Left lung (tissue), 10 donors: ENCODE data around the gene PCDHGA12. TPM values are rescaled to one million over a fixed set of nuclear protein-coding genes. Genes with fewer than 3 reads are reported as not detected.
"Not testable (repeated sequence)": the region's sequence is repeated elsewhere in the genome, so short reads cannot be mapped to it uniquely, and the experiment has no call there.

Experiments
- ATAC-seq: fragments of 200-7000 bp; cut with Tn5 transposase; one replicate; pipeline ENCODE4 v1.9.1; 2020; ENCODE audit warnings: moderate library complexity
- DNase-seq, 4 donors: peaks; one replicate each; pipeline ENCODE4 v3.0.0-alpha.2; 2013 to 2020
- H3K27ac ChIP-seq, 2 donors: fragments of 200-600 bp; sonication (generic) in 1 of 2; one replicate each; pipeline versions ENCODE4 v1.5.0 to v1.8.0; 2020 to 2021
- H3K27me3 ChIP-seq, 2 donors: fragments of 200-600 bp; sonication (generic) in 1 of 2; one replicate each; pipeline versions ENCODE4 v1.5.0 to v1.8.0; 2020 to 2021
- H3K36me3 ChIP-seq, 2 donors: fragments of 200-600 bp; sonication (generic) in 1 of 2; one replicate each; pipeline versions ENCODE4 v1.5.0 to v1.8.0; 2020 to 2021
- H3K4me1 ChIP-seq, 2 donors: fragments of 200-600 bp; one replicate each; pipeline ENCODE4 v1.8.0; 2021
- H3K4me3 ChIP-seq, 2 donors: fragments of 200-600 bp; sonication (generic) in 1 of 2; one replicate each; pipeline versions ENCODE4 v1.5.0 to v1.8.0; 2020 to 2021; ENCODE audit warnings: mild to moderate bottlenecking in 1 of 2
- H3K9me3 ChIP-seq, 2 donors: fragments of 200-600 bp; sonication (generic) in 1 of 2; one replicate each; pipeline versions ENCODE4 v1.5.0 to v1.8.0; 2020 to 2021
- intact Hi-C, 2 donors: fragments of 100-400 bp; cut with DNase I; formaldehyde crosslinking; loops; one replicate each; pipeline versions ENCODE4 v1.11.2 to v1.14.2; 2022
- polyA plus RNA-seq, 6 donors: library from polyadenylated mRNA; unstranded; fragments of 120-200 nt; gene quantifications; one replicate each; pipeline ENCODE4 v1.2.1, GENCODE V29; 2013; ENCODE audit not compliant: insufficient read length in 6 of 6
- total RNA-seq, 2 donors: library from RNA; stranded (reverse); fragmentation: NEBNext Ultra II Directional; extraction: Animal tissue kit (Norgen Biotek cat#: 25700); gene quantifications; one replicate each; pipeline ENCODE4 v1.2.1, GENCODE V29; 2021
- TF ChIP-seq, protein P1 (sequence below), 2 donors: fragments of 200-600 bp; sonication (generic) in 1 of 2; IDR thresholded peaks; one replicate each; pipeline versions ENCODE4 v1.5.0 to v1.8.0; 2021; ENCODE audit warnings: antibody characterized with exemption in 2 of 2
- donor health status: DM: no; HTN: yes; CAD: no.
- donor health status: DM: no; HTN: no; CAD: no.

PCDHGA12 gene
- total and polyA plus RNA-seq, 8 donors: 2.0 to 6.0 (median 3.8) TPM

- intact Hi-C loops: no loop called here
- peaks cover 50 to 97% of the 10 kb centered on the region in 2 donors for H3K27me3 ChIP-seq
Observed at GRCh38 chr5:141422742-141423291, 7.5 kb upstream of the PCDHGA12 start.

GRCh38 chr5:141427783-141428426 lies 2.4 kb upstream of the PCDHGA12 start:
- no peak for ATAC-seq
- TF ChIP-seq, protein P1, sequence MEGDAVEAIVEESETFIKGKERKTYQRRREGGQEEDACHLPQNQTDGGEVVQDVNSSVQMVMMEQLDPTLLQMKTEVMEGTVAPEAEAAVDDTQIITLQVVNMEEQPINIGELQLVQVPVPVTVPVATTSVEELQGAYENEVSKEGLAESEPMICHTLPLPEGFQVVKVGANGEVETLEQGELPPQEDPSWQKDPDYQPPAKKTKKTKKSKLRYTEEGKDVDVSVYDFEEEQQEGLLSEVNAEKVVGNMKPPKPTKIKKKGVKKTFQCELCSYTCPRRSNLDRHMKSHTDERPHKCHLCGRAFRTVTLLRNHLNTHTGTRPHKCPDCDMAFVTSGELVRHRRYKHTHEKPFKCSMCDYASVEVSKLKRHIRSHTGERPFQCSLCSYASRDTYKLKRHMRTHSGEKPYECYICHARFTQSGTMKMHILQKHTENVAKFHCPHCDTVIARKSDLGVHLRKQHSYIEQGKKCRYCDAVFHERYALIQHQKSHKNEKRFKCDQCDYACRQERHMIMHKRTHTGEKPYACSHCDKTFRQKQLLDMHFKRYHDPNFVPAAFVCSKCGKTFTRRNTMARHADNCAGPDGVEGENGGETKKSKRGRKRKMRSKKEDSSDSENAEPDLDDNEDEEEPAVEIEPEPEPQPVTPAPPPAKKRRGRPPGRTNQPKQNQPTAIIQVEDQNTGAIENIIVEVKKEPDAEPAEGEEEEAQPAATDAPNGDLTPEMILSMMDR (IDR thresholded peaks at IDR 0.05): no peak
- DNase-seq: peak in 1 of 4 donors; percentile 70
- H3K4me1 ChIP-seq: peaks cover 0 to 4% of the 10 kb centered on the region in 2 donors
- no peak overlapping the region for H3K27ac ChIP-seq
- H3K4me3 ChIP-seq: no peak overlapping the region
- intact Hi-C loops: no loop called here
- H3K9me3 ChIP-seq: peaks cover 0 to 90% of the 10 kb centered on the region in 2 donors
- H3K36me3 ChIP-seq: no peaks in the 10 kb centered on the region
- peaks cover 35 to 97% of the 10 kb centered on the region in 2 donors for H3K27me3 ChIP-seq

More at GRCh38 chr5:141422742-141423291, 7.5 kb upstream of the PCDHGA12 start:
- Histone ChIP-seq H3K36me3 (no peaks in the 10 kb centered on the region), H3K4me1 (peaks cover 3 to 5% of the 10 kb centered on the region in 2 donors), H3K27ac (no peak overlapping the region), H3K9me3 (peaks cover 7 to 99% of the 10 kb centered on the region in 2 donors), H3K4me3 (no peak overlapping the region)
- TF ChIP-seq, protein P1 (IDR thresholded peaks at IDR 0.05): no peak
- DNase-seq (peak in 1 of 4 donors; percentile 59), ATAC-seq (no peak)

- peak overlapping the region in 1 of 2 donors; percentile 14 for H3K4me3 ChIP-seq
- ATAC-seq (no peak), DNase-seq (no peak)
- intact Hi-C loops: loop anchor here in 1 of 2 donors (5.0 kb wide), 1 partner anchor 39 kb away; the partner anchor contains the start of gene PCDHGA8
- TF ChIP-seq, protein P1 (IDR thresholded peaks at IDR 0.05): no peak
- peaks cover 0 to 88% of the 10 kb centered on the region in 2 donors for H3K9me3 ChIP-seq
- peaks cover 26 to 78% of the 10 kb centered on the region in 2 donors for H3K27me3 ChIP-seq
- H3K36me3 ChIP-seq: no peaks in the 10 kb centered on the region
- H3K4me1 ChIP-seq: peaks cover 0 to 4% of the 10 kb centered on the region in 2 donors
- H3K27ac ChIP-seq: no peak overlapping the region
Observed at GRCh38 chr5:141431286-141431685, 979 bp downstream of the PCDHGA12 start.

DNA sequence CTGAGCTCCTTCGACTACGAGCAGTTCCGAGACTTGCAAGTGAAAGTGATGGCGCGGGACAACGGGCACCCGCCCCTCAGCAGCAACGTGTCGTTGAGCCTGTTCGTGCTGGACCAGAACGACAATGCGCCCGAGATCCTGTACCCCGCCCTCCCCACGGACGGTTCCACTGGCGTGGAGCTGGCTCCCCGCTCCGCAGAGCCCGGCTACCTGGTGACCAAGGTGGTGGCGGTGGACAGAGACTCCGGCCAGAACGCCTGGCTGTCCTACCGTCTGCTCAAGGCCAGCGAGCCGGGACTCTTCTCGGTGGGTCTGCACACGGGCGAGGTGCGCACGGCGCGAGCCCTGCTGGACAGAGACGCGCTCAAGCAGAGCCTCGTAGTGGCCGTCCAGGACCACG lies 2.0 kb downstream of the PCDHGA12 start:
- ATAC-seq, H3K4me3 ChIP-seq, H3K4me1 ChIP-seq, H3K36me3 ChIP-seq, DNase-seq, H3K27ac ChIP-seq: not testable (repeated sequence)
- Histone ChIP-seq H3K9me3 (peaks cover 0 to 84% of the 10 kb centered on the region in 2 donors), H3K27me3 (peaks cover 21 to 68% of the 10 kb centered on the region in 2 donors)
- intact Hi-C loops: loop anchor here in 1 of 2 donors (5.0 kb wide), 1 partner anchor 40 kb away; the partner anchor contains the start of gene PCDHGA8

GRCh38 chr5:141432726-141433125 lies 2.4 kb downstream of the PCDHGA12 start:
- DNase-seq, H3K4me1 ChIP-seq, H3K4me3 ChIP-seq, ATAC-seq, H3K36me3 ChIP-seq, H3K27ac ChIP-seq: not testable (repeated sequence)
- intact Hi-C loops: loop anchor here in 1 of 2 donors (5.0 kb wide), 1 partner anchor 40 kb away; the partner anchor contains the start of gene PCDHGA8
- H3K27me3 ChIP-seq: peaks cover 19 to 64% of the 10 kb centered on the region in 2 donors
- peaks cover 0 to 83% of the 10 kb centered on the region in 2 donors for H3K9me3 ChIP-seq

GRCh38 chr5:141434006-141434405 lies 3.7 kb downstream of the PCDHGA12 start:
- Histone ChIP-seq H3K4me1 (peaks cover 0 to 4% of the 10 kb centered on the region in 2 donors), H3K27me3 (peaks cover 19 to 51% of the 10 kb centered on the region in 2 donors), H3K27ac (no peak overlapping the region), H3K9me3 (peaks cover 0 to 77% of the 10 kb centered on the region in 2 donors), H3K4me3 (no peak overlapping the region), H3K36me3 (no peaks in the 10 kb centered on the region)
- no peak for DNase-seq
- no peak for ATAC-seq
- TF ChIP-seq, protein P1 (IDR thresholded peaks at IDR 0.05): no peak
- intact Hi-C loops: loop anchor here in 1 of 2 donors (5.0 kb wide), 1 partner anchor 42 kb away; the partner anchor contains the start of gene PCDHGA8
